Esophagus squamous epithelium (tissue), 5 donors: ENCODE results near the gene TRIM17. TPM values are rescaled to one million over a fixed set of nuclear protein-coding genes. Genes with fewer than 3 reads are reported as not detected.

Experiments
- DNase-seq: peaks from one replicate; lab custom pipeline; 2025; lab: John Stamatoyannopoulos, UW
- H3K27ac ChIP-seq, 4 donors: fragments of 200-600 bp; sonication (generic); one replicate each; pipeline ENCODE4 v1.5.1; 2016 to 2019; ENCODE audit warnings: mild to moderate bottlenecking in 1 of 4
- H3K27me3 ChIP-seq, 4 donors: fragments of 200-600 bp; sonication (generic); 1 replicate in 3 of 4; 2 replicates in 1 of 4; pipeline versions ENCODE4 v1.5.1 to v1.6.0; 2017 to 2021; ENCODE audit warnings: antibody characterized with exemption in 1 of 4
- H3K36me3 ChIP-seq, 3 donors: fragments of 200-600 bp; sonication (generic); one replicate each; pipeline ENCODE4 v1.5.1; 2016 to 2019
- H3K4me1 ChIP-seq, 3 donors: fragments of 200-600 bp; sonication (generic); one replicate each; pipeline ENCODE4 v1.5.1; 2017 to 2019
- H3K4me3 ChIP-seq, 4 donors: fragments of 200-600 bp; sonication (generic); 1 replicate in 3 of 4; 2 replicates in 1 of 4; pipeline ENCODE4 v1.5.1; 2016 to 2019; ENCODE audit warnings: mild to moderate bottlenecking in 2 of 4, moderate library complexity in 1 of 4
- H3K9me3 ChIP-seq, 3 donors: fragments of 200-600 bp; sonication (generic); one replicate each; pipeline ENCODE4 v1.5.1; 2016 to 2019
- CTCF ChIP-seq, 6 experiments: fragments of 450-650 bp in 4 of 6; fragments of 200-600 bp in 2 of 6; sonication (generic) in 2 of 6; IDR thresholded peaks; one replicate each; pipeline ENCODE4 v1.5.1; 2016 to 2019; ENCODE audit warnings: antibody characterized with exemption in 6 of 6, mild to moderate bottlenecking in 4 of 6, moderate library complexity in 4 of 6
- POLR2A ChIP-seq, 4 donors: fragments of 450-650 bp; IDR thresholded peaks; one replicate each; pipeline ENCODE4 v1.6.1; 2017; ENCODE audit warnings: antibody characterized with exemption in 4 of 4, mild to moderate bottlenecking in 4 of 4, moderate library complexity in 3 of 4
- WGBS, 2 donors: methylation state at CpG; one replicate each; pipeline ENCODE4 v1.1.5; 2018; 5-methylcytosine and 5-hydroxymethylcytosine counted together
- intact Hi-C: fragments of 100-400 bp; cut with DNase I; formaldehyde crosslinking; loops from one replicate; pipeline ENCODE4 v1.15.0; 2022
- small RNA-seq, 4 donors: library from RNA; depleted of rRNA; stranded (forward); fragments of <200 nt; gene quantifications; one replicate each; pipeline ENCODE3, GENCODE V24; 2016
- total RNA-seq, 4 donors: library from RNA; depleted of rRNA; stranded (reverse); fragments of >200 nt; gene quantifications; one replicate each; pipeline ENCODE4 v1.1.0, GENCODE V29; 2016
- donor health status: DM: yes; HTN: yes; CAD: no.

Gene TRIM17
- total RNA-seq, 4 donors from 2014 or later: 0.13 to 3.0 (median 0.99) TPM

DNA sequence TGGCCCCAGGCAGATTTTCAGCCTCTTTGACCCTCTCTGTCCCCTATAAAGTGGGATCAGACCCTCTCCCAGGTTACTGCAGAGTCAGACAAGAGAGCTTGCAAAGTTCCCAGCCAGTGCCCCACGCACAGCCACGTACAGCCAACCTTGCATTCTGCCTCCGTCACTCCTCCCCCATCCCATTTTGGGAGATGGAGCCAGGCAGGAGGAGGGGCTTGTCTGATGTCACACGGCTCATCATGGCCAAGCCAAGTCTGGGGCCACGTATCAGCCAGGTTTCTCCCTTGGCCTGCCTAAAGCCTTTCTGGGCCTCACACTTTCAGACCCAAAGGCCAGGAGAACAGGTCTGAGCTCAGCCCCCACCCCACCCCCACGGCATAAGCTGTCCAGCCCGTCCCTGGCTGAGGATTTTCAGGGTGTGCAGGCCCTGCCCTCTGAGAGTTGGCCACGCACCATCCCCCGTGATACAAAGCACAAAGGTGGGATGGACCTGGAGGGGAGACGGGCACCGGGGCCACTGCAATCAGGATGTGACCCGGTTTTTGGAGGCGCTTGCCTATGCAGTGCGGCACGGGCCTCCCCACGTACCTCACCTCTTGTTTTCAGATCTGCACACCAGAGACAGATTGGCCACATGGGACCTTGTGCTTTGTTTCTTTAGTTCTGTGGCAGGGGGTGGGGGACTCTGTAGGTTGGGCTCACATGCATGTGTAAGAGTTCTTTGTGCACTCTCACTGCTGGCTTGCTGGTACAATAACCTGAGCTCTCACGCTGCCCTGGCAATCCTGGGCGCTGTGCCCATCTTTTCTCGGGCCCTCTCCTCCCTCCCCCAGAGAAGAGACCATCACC, 57.7 kb downstream of the TRIM17 start:
- Histone ChIP-seq H3K27ac (no peak overlapping the region), H3K36me3 (peaks cover 0 to 3% (median 0%) of the 10 kb centered on the region in 3 donors), H3K9me3 (no peaks in the 10 kb centered on the region), H3K27me3 (no peaks in the 10 kb centered on the region), H3K4me3 (no peak overlapping the region), H3K4me1 (peaks cover 0 to 8% (median 4%) of the 10 kb centered on the region in 3 donors)
- no peak for DNase-seq
- TF ChIP-seq POLR2A (IDR thresholded peaks at IDR 0.05): no peak
- TF ChIP-seq CTCF (IDR thresholded peaks at IDR 0.05): no peak
- intact Hi-C loops: no loop called here
- 77 to 91% methylated on average over 6 of the region's 19 CpGs for WGBS, 2 donors

GRCh38 chr1:228358039-228358763, 58.5 kb downstream of the TRIM17 start:
- peaks cover 0 to 16% (median 6%) of the 10 kb centered on the region in 3 donors for H3K4me1 ChIP-seq
- no peak overlapping the region for H3K4me3 ChIP-seq
- intact Hi-C loops: no loop called here
- TF ChIP-seq POLR2A (IDR thresholded peaks at IDR 0.05) (no peak), CTCF (IDR thresholded peaks at IDR 0.05) (no peak)
- 0% methylated on average over 1 of the region's 4 CpGs; no CpG with 5 or more reads in 1 of the 2 donors for WGBS, 2 donors
- peaks cover 0 to 3% (median 0%) of the 10 kb centered on the region in 3 donors for H3K36me3 ChIP-seq
- DNase-seq: no peak
- H3K9me3 ChIP-seq: no peaks in the 10 kb centered on the region
- no peaks in the 10 kb centered on the region for H3K27me3 ChIP-seq
- no peak overlapping the region for H3K27ac ChIP-seq

Small RNA genes within 50 kb of the gene (small RNA-seq; reads per million reads assigned to genes)
- gene MIR4666A: 0 reads per million in 4 donors

Other genes starting within 250 kb of the TRIM17 start
- 10 to 100 TPM in 2 of 4 donors, 1 to 10 TPM in 2; 4.0 to 53.2 (median 13.8) TPM for gene OBSCN, start 208.8 kb downstream of the TRIM17 start, total RNA-seq
- gene TRIM11, start 10.0 kb downstream of the TRIM17 start, total RNA-seq: 10 to 100 TPM; 15.2 to 30.8 (median 20.6) TPM
- gene RNF187, start 70.5 kb upstream of the TRIM17 start, total RNA-seq: 10 to 100 TPM; 33.4 to 74.7 (median 60.0) TPM